K562 (cell line): ENCODE data around the gene SERTAD3. TPM values are rescaled to one million over a fixed set of nuclear protein-coding genes. Genes with fewer than 3 reads are reported as not detected.

Source experiments
- ATF2 ChIP-seq: sonication (generic); formaldehyde crosslinking; IDR thresholded peaks from 2 replicates; pipeline ENCODE4 v1.8.1; 2022; ENCODE audit warnings: missing genetic modification reagents
- BRD4 ChIP-seq: fragments of 200-600 bp; sonication (generic); IDR thresholded peaks from 2 replicates; pipeline ENCODE4 v1.6.1; 2017; ENCODE audit warnings: inconsistent platforms
- CBFA2T3 ChIP-seq: fragments of 450-650 bp; IDR thresholded peaks from 2 replicates; pipeline ENCODE4 v1.6.1; 2017
- CREB1 ChIP-seq, 2 experiments: sonication (generic) in 1 of 2; formaldehyde crosslinking in 1 of 2; IDR thresholded peaks; 2 replicates each; pipeline versions ENCODE4 v1.6.1 to v1.8.0; 2012 to 2022; ENCODE audit warnings: inconsistent platforms in 1 of 2, mild to moderate bottlenecking in 1 of 2, missing genetic modification reagents in 1 of 2, moderate library complexity in 1 of 2
- DMBX1 ChIP-seq: fragments of 250-450 bp; sonication (Bioruptor Pico); IDR thresholded peaks from 2 replicates; pipeline ENCODE4 v1.8.0; 2022; ENCODE audit warnings: inconsistent platforms, mild to moderate bottlenecking, moderate library complexity, borderline replicate concordance
- E4F1 ChIP-seq: fragments of 250-450 bp; sonication (Bioruptor Pico); IDR thresholded peaks from 2 replicates; pipeline ENCODE4 v1.5.0; 2021; ENCODE audit warnings: mild to moderate bottlenecking, borderline replicate concordance
- ESRRA ChIP-seq: fragments of 450-650 bp; IDR thresholded peaks from 2 replicates; pipeline ENCODE4 v1.6.1; 2014; ENCODE audit warnings: low read depth, mild to moderate bottlenecking, moderate library complexity, borderline replicate concordance
- ETV1 ChIP-seq: fragments of 450-650 bp; conservative IDR thresholded peaks from 2 replicates; pipeline ENCODE4 v1.6.1; 2016; ENCODE audit warnings: missing genetic modification characterization, control low read depth, low read depth, missing compliant biosample characterization
- FUS ChIP-seq: fragments of 200-400 bp; formaldehyde crosslinking; optimal IDR thresholded peaks from 2 replicates; pipeline ENCODE3; 2017; ENCODE audit warnings: low read depth, low read length
- GMEB1 ChIP-seq: fragments of 250-450 bp; sonication (Bioruptor Pico); IDR thresholded peaks from 2 replicates; pipeline ENCODE4 v1.4.0; 2020; ENCODE audit warnings: mild to moderate bottlenecking
- MAX ChIP-seq: sonication (generic); formaldehyde crosslinking; IDR thresholded peaks from 2 replicates; pipeline ENCODE4 v1.9.0; 2022; ENCODE audit warnings: mild to moderate bottlenecking, missing genetic modification reagents
- MCM7 ChIP-seq, 2 experiments: fragments of 450-650 bp; IDR thresholded peaks; 2 replicates each; pipeline ENCODE4 v1.6.1; 2016 to 2018
- NFE2L1 ChIP-seq: fragments of 450-650 bp; IDR thresholded peaks from 2 replicates; pipeline ENCODE4 v1.6.1; 2016; ENCODE audit warnings: missing genetic modification characterization, low read depth, mild to moderate bottlenecking, missing compliant biosample characterization, moderate library complexity, borderline replicate concordance
- SRSF3 ChIP-seq: fragments of 200-400 bp; formaldehyde crosslinking; IDR thresholded peaks from 2 replicates; pipeline ENCODE4 v1.6.1; 2016; ENCODE audit warnings: mild to moderate bottlenecking, low read length, moderate library complexity; ENCODE audit not compliant: insufficient read depth
- STAT5A ChIP-seq: IDR thresholded peaks from 2 replicates; pipeline ENCODE4 v1.6.1; 2012; ENCODE audit warnings: low read length, inconsistent platforms, borderline replicate concordance
- TCF7 ChIP-seq: sonication (generic); IDR thresholded peaks from 2 replicates; pipeline ENCODE4 v1.6.1; 2016; ENCODE audit warnings: antibody characterized with exemption, borderline replicate concordance
- USF1 ChIP-seq: sonication (generic); formaldehyde crosslinking; IDR thresholded peaks from 2 replicates; pipeline ENCODE4 v1.9.0; 2022; ENCODE audit warnings: mild to moderate bottlenecking, missing genetic modification reagents
- ZKSCAN1 ChIP-seq: fragments of 150-350 bp; IDR thresholded peaks from 2 replicates; pipeline ENCODE4 v1.6.1; 2016; ENCODE audit warnings: low read depth, low read length
- ZNF217 ChIP-seq: sonication (generic); formaldehyde crosslinking; IDR thresholded peaks from 2 replicates; pipeline ENCODE4 v1.8.0; 2022; ENCODE audit warnings: mild to moderate bottlenecking, missing genetic modification reagents
- ZNF655 ChIP-seq: fragments of 250-450 bp; sonication (Bioruptor Pico); IDR thresholded peaks from 2 replicates; pipeline ENCODE4 v1.5.0; 2021
- ZNF695 ChIP-seq: fragments of 450-650 bp; formaldehyde crosslinking; IDR thresholded peaks from 2 replicates; pipeline ENCODE4 v1.4.0; 2020; ENCODE audit warnings: mild to moderate bottlenecking, moderate library complexity
- polyA plus RNA-seq, 8 experiments: library from polyadenylated mRNA; depleted of rRNA in 4 of 8; stranded (reverse) in 5 of 8; unstranded in 3 of 8; fragments of >200 nt; fragmentation: Nextera tagmentation in 2 of 8; fragmentation: Illumina TruSeq in 1 of 8; extraction: Ambion mirVana in 2 of 8; extraction: Trizol in 1 of 8; gene quantifications; 2 replicates each; pipeline versions ENCODE4 v1.2.1 to v1.2.3, GENCODE V29; 2011 to 2014; ENCODE audit warnings: inconsistent platforms in 1 of 8, missing spikeins in 1 of 8
- total RNA-seq, 7 experiments: library from RNA; depleted of rRNA in 6 of 7; stranded (reverse); fragments of >200 nt in 6 of 7; fragmentation: Illumina TruSeq in 2 of 7; extraction: Trizol in 2 of 7; gene quantifications; 2 replicates each; pipeline versions ENCODE4 v1.2.1 to v1.2.3, GENCODE V29; 2011 to 2021; ENCODE audit warnings: low replicate concordance in 1 of 7

The SERTAD3 gene
- total and polyA plus RNA-seq, 9 of the 15 experiments (the other 6 are each of a cell fraction or from before 2014, with no cell fraction given), result 5.4 to 28.9 (median 17.5) TPM

- TF ChIP-seq STAT5A, result no peak
- no peak for TF ChIP-seq CBFA2T3
- no peak for TF ChIP-seq E4F1 (CRISPR knock-in tag)
- no peak for TF ChIP-seq ZNF217 (CRISPR knock-in tag)
- no peak for TF ChIP-seq CREB1 (IDR thresholded peaks at IDR 0.05)
- no peak for TF ChIP-seq CREB1 (CRISPR knock-in tag; IDR thresholded peaks at IDR 0.05)
- TF ChIP-seq USF1, result no peak
- peak; percentile 36; the same call in 1 of the 2 replicates for TF ChIP-seq MAX (CRISPR knock-in tag)
- no peak for TF ChIP-seq FUS
- no peak for TF ChIP-seq MCM7 (IDR thresholded peaks at IDR 0.05)
- peak; percentile 42; the same call in 1 of the 2 replicates for TF ChIP-seq ETV1 (tag)
- TF ChIP-seq ZKSCAN1, result no peak
- TF ChIP-seq GMEB1, result no peak
- TF ChIP-seq ZNF695 (CRISPR knock-in tag), result no peak
- no peak for TF ChIP-seq DMBX1 (CRISPR knock-in tag)
- no peak for TF ChIP-seq BRD4
- peak; percentile 53 for TF ChIP-seq ESRRA
- no peak for TF ChIP-seq TCF7
- no peak for TF ChIP-seq ATF2 (CRISPR knock-in tag)
- TF ChIP-seq SRSF3, result no peak
- no peak for TF ChIP-seq NFE2L1 (tag)
- no peak for TF ChIP-seq ZNF655 (CRISPR knock-in tag)
Measured at GRCh38 chr19:40403262-40403984, 40.7 kb downstream of the SERTAD3 start (continued).
